GM03348 (cell line): ENCODE data around the gene PTPRN2.

Experiments used
- DNase-seq: peaks from one replicate; pipeline ENCODE4 v3.0.0; 2012; ENCODE audit warnings: low spot score

PTPRN2 gene

DNA sequence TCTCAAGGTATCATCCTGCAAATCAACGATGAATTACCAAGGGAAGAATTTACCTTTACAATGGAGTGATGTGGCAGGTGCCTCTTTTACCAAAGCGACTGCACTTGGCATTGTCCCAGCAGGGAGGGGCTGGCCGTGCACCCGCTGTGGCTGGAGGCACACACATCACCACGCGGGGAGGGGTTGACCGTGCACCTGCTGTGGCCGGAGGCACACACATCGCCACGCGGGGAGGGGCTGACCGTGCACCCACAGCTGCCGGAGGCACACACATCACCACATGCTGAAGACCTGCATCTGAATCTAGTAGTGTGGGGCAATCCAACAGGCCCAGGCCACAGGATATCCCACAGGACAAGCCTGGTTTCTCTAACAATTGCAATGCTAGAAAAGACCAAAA, 757.3 kb downstream of the PTPRN2 start:
- no peak for DNase-seq

DNA sequence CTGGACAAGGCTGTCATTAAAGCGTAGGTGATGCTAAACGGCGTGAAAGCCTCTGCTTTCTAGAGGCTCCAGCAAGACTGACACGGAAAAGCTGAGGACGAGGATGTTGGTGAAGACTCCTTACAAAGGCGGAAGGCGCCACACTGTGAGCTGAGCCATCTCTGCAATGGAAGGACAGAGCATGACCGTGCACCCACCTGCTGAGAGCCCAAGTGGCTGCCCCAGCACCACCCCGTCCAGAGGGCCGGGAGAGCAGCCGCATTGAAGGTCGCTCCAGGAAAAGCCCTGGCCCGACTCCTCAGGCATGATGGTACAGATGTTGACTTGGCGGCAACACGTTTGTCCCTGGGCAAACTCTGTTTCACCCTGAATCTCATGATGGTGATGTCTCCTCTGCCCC, 758.1 kb downstream of the PTPRN2 start:
- DNase-seq, result no peak

DNA sequence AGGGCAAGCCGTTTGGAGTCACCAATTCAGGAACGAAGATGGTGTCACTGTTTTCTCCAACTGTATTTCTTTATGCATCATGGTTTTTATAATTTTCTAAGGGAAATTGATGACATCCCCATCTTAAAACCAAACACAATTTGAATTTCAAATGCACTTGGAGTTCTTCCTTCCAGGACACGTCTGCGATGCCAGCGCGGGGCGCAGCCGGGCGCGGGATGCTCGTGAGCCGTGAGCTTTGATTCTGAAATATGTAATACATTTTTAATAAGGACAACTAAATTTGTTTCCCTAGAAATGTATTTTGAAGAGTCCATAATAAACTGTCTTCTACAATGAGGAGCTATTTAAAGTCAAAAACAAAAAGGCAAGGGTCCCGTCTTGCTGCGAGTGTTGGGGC, 758.7 kb downstream of the PTPRN2 start:
- DNase-seq, result no peak

DNA sequence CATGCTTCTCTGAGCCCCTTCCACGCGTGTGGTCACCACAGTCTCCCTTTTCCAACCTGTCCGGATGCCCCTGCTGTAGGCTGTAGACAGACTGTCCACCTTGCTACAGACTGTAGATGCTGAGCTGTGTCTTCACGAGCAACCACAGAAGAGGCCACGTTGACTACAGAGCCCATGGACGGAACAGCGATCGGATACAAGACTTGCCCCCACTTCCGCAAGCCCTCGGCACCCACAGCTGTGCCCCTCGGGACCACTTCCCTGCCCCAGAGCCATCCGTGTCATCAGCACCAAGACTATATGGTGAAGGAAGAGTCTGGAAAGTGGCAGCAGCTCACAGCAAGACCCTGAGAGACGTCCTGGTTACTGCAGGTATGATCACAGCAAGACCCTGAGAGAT, 759.4 kb downstream of the PTPRN2 start:
- DNase-seq, result no peak

DNA sequence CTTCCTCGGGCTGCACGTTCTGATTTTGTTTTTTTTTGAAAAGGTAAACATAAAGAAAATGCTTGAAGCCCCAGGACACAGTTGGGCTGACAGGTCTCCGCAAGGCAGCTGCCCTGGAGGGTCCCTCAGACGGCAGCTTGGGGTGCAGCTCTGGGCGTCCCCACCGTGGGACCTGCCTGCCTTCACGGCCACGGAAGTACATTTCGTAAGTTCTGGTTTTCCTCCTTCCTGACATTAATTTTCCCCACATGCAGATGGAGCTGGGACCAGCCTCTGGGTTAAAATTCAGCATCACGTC, 759.8 kb downstream of the PTPRN2 start:
- no peak for DNase-seq

DNA sequence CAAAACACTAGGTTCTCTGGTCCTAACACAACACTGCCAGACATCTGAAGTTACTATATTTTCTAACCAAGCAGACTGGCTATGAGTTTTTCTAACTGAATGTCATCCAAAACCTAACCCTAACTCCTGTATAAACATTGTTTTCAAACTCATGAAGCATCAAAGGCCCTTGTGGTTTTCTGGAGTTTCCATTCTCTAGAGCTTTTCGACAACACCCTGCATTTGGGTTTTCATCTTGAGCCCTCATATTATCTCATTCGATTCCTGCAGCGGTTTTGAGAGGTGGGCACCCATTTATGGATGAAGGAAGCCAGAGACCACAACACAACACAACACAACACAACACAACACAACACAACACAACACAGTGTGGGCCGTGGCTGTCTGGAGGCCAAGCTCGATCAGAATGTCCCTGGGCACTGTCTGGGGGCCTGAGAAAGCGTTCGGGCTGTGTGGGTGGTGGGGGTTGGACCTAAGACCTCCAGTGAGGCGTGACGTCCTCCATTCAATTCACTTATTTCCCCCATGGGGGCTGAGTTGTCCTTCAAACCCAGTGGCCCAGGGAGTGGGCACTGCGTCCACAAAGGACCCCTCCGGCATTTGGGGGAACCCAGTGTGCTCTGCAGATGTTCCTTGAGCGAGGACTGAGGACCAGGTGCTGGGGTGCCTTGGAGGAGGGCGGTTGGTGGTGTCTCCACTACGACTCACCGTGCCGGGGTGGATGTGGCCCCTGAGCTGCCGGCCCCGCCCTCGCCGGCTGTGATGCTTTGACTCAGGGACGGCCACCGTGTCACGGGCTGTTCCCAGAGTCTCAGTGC, 760.4 kb downstream of the PTPRN2 start:
- no peak for DNase-seq

DNA sequence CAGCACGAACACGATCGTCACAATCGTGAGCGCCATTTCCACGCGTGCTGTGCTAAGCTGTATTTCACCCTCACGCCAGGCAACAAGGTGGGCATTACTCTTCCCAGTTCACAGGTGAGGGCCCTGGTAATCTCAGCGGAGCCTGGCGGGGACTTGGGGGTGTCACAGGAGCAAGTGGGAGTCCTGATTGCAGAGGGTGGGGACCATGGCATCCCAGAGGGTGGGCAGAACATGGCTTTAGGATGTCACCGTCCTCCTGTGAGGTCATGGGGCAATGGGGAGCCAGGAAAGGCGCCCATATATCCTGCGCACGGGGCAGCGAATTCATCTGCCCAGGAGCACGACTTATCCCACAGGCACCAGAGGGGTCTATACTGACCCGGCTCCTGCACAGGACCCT, 761.1 kb downstream of the PTPRN2 start:
- DNase-seq, result no peak

DNA sequence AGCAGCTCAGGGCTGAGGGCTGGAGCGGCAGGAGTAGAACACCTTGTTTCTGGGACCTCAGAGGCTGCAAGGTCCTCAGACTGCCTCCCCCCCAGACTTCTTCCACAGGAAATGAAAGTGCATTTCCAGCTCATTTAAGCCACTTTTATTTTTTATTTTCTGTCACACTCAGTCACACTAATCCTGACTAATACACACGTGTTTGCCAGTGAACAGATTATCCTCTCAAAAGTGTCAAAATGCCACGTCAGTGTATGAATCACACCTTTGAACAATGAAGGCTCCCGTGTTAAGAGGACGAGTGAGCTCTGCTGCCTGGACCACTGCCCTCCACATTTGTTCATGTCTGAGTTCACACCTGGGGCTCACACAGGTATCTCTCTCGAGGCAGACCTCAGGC, 762.3 kb downstream of the PTPRN2 start:
- DNase-seq, result no peak

DNA sequence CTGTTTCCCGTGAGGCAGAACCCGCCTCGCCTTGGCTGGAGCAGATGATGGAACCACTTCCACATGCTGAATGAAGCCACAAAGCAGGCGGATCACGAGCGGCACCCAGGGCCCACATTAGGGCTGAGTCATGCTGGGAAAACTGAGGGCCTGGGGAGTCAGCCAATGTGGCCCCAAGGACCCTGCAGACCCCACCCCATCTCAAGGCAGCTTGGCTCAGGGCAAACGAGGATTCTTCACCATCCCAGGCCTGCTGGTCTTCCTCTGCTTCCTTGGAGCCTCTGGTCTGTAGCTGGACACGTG, 762.9 kb downstream of the PTPRN2 start:
- no peak for DNase-seq

DNA sequence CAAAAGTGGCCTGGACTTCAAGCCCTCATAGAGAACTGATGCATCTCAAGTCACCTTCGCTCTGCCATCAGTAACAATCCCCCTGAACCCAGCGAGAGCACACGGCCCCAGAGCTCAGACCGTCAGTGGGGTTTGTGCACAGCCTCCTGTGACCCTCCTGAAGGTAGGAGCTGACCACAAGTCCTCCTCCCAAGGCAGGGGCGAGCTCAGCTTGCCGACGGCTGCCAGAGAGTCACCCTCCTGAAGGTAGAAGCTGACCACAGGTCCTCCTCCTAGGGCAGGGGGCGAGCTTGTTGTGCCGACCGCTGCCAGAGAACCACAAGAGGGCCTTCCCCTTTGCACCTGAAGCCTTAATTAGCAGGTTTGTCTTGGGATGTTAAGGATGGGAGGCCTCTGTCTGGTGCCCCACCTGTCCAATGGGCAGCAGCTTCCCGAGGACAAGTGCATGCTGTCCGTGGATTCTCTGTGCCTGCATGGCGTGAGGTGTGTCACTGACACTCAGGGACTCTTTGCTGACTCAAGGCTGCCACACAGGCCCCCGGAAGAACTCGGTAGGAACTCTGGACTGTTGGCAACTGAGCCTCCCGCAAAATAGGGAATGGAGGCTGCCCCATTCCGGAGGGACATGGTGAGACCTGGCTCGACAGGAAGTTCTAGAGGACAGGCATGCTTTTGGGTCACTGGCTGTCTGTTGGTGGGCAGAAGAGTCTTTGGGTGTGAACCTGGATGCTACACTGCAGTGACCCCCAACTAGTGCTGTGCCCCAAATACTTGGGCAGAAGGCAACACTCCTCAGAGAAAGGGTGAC, 763.4 kb downstream of the PTPRN2 start:
- no peak for DNase-seq

DNA sequence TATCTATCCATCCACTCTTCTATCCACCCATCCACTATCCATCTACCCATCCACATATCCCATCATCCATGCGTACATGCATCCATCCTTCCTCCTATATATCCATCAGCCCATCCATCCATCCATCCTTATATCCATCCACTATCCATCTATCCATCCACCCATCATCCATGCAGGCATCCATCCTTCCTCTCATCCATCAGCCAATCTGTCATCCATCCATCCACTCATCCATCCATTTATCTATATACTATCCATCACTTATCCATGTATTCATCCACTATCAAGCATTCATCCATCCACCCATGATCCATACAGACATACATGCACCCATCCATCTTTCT, 765.0 kb downstream of the PTPRN2 start:
- no peak for DNase-seq

DNA sequence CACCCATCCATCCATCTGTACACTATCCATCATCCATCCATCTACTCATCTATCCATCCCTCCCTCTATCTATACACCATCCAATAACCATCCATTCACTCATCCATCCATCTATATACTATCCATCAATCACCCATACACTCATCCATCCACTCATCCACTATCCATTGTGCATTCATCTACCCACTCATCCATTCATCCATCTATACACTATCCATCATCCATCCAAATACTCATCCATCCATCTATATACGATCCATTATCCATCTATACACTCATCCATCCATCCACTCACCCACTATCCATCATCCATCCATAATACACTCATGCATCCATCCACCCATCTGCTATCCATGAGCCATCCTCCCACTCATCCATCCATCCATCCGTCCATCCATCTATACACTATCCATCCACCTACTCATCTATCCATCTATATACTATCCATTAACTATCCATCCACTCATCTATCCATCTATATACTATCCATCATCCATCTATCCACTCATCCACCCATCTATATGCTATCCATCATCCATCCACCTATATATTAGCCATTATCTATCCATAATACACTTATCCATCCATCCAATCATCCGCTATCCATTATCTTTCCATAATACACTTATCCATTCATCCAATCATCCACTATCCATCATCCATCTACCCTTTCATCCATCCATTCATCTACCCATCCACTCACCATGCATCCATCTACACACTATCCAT, 765.5 kb downstream of the PTPRN2 start:
- DNase-seq, result no peak

DNA sequence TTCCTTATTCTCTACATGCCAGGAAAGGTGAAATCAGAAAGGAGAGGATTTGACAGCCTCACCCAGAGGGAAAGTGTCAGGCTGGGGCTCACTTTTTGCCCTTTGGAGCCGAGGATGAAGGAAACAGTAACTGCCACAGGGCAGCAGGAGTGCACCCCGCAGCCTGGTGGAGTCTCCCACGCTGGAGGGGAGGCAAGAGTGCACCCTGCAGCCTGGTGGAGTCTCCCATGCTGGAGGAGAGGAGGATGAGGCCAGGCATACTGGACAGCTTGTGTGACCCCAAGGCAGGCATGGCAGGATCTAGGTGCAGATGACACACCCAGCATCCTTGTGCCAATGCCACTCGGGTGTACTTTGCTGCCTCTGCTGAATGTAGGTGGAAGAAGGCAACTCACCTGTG, 766.8 kb downstream of the PTPRN2 start:
- DNase-seq, result no peak

DNA sequence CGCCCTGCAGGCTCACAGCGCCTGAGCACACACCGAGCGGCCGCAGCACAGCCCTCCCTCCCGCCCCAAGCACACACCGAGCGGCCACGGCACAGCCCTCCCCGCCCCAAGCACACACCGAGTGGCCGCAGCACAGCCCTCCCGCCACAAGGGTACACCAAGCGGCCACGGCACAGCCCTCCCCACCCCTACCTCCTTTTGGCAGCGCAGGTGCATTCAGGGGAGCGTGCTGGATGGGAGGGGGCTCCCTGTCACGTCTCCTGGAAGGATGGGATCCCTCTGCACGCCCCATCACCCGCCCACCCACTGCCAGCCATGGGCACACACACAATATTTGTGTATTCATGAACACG, 768.2 kb downstream of the PTPRN2 start:
- DNase-seq, result no peak

DNA sequence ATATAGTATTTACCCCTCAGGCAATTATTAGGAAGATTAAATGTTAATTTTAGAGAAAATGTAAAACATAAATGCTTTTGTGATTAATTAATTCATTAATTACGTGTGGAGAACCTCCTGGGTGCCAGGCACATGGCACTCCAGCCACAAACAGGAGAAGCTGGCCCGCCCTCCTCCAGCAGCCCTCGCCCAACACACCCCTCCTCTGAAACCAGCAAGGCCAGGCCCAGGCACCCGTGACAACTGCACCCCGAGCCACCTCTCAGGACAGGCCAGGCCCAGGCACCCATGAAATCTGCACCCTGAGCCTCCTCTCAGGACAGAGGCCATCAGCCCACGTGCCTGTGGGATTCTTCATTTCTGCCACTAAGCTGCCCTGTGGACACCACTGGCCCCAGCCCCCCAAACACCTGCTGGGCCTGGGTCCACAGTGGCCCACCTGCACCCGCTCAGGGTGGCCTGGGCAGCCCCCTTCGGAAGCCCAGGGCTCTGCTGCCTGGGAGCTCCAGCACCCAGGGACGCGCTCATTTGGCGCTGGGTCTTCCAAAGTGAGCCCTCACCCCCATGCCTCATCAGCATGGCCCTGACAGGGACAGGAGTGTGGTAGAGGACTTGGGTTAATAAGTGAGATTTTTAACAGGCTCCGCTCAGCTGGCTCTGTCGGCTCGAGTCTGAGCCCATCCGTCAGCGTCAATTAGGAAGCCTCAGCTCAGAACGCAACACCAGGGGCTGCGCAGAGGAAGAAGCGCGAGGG, 768.7 kb downstream of the PTPRN2 start:
- no peak for DNase-seq

DNA sequence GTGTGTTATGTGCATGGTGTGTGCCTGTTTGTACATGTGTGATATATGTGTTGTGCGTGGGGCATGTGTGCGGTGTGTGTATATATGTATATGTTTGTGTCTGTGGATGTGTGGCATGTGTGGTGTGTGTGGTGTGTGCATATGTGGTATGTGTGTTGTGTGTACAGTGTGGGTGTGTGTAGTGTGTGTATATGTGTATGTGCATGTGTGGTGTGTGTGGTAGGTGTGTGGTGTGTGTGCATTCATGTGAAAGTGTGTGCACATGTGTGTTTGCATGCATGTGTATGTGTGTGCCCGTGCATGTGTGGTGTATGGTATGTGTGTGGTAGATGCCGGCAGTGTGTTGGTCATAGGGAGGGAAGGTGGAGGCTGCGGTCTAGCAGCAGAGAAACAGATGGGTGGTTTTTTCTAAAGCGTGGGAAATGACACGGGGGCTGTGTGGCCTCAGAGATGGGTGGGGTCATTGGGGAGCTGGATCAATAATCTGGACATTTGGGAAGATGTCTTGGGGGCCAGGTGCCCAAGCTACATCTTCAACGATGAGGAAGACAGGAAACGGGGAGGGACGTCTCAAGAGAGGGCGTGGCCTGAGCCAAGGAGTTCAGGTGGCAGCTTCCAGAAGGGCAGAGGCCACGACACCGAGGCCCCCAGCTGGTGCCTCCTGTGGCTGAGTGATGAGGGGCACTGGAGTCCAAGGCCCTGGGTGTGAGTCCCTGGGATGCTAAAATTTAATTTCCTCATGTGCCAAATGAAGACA, 769.5 kb downstream of the PTPRN2 start:
- DNase-seq, result no peak

DNA sequence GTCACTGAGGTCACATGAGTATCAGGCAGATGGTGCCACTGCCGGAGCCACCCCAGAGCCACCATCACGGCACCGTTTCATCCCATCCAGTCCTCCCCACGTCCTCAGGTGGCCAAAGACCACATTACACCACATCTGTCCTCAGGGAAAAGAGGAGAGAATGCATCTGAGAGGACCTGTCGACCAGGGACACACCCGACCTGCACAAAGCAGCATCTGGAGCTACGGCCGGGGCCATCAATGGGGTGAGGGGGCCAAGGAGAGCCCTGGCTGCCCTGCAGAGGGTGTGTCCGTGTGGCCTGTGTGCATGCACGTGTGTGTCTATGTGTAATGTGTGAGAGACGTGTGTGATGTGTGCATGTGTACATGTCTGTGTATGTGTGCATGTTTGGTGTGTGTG, 770.2 kb downstream of the PTPRN2 start:
- no peak for DNase-seq

DNA sequence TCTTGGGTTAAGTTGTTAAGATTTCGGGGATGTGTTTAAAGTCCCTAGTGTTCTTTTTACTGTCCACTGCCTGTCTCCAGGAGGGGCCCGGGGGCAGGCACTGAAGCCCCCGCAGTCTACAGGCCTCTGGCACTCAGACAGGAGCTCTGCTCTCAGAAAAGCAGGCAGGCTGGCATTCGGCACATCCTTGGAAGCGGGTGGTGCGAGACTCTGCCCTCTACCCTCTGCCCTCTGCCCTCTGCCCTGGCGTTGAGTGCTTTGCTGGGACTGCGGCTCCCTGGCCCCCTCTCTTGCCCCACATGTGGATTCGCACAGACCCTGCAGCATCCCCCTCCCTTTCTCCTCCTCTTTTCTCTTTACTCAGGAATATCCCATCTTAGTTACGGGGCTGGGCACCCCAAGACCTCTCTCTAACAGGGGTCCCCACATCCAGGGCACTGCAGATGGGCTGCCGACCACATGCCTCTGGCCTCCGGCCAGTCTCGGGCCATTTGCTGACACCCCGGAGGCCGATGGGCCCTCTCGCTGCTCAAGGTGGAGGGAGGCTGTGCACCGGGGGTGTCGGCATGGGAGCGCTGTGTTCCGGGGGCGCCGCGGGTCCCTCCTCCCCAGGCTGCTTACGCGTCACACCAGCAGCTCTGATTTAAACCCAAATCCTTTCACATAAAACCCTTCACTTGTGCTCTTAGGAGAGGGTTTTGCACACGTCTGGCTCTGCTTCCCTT, 770.9 kb downstream of the PTPRN2 start:
- DNase-seq, result no peak

DNA sequence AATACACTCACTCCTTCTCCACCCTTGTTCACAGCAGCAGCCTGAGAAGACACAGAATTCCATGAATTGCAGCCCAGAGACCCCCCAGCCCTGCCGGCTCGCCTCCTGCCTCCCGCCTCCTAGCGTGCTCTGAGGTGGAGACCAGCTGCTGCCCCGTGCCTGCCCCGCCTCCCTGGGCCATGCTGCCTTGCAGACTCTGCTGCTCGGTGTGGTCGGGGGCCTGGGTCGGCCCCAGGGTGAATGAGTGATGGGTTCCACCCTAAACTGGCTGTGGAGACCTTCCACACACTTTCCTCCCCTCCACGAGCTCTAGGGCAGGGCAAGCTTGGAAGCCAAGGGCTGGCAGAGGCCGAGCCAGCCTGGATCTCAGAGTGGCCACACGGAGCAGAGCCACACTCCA, 771.5 kb downstream of the PTPRN2 start:
- DNase-seq, result no peak

DNA sequence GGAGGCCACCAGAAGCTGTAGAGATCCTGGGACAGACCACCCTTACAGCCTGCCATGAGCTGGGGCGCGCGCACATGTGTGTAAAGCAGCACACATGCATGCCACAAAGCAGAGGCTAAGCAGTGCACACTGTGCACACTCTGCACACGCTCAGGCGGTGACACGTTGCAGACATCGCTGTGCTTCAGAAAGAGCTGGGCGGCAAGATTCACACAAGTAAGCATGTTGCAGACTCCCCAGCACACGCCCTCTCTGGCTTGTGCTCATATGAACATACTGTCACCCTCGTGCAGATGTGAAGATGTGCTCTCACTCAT, 772.0 kb downstream of the PTPRN2 start:
- no peak for DNase-seq

DNA sequence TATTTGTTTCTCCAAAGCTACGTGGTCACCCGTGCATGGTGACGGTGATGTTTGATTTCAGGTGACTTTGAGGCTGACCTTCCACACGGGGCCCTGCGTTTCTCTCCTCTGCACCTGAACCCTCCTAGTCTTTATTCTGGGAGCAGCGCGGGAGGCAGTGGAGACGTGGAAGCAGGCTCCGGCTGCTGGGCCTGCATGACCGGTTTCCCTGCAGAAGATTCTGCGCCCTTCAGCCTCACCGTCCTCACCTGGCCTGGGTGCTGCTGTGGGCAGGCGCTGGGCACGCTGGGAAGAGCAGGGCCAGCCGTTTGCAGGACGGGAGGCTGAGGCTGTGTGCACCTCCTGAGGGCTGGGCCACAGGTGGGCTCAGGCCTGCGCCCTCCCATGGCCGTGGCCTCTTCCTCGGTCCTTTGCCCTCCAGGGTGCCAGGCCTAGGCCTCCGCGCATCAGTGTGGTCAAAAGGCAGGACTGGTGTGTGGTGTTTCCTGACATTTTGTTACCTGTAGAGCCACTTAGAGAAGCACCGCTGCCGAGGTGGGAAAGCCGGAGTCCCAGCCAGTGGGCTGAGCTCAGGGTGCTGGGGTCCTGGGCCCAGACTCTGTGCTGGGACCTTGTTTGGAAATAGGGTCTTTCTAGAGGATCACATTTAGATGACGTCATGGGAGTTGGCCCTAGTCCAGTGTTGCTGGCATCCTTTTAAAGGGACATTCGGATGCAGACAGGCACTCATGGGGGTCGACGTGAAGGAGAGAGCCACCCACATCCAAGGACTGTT, 772.5 kb downstream of the PTPRN2 start:
- no peak for DNase-seq
